SK-N-SH (cell line): Measurements from ENCODE around the gene DYRK3. TPM values are rescaled to one million over a fixed set of nuclear protein-coding genes. Genes with fewer than 3 reads are reported as not detected.

Experiments
- CTCF ChIA-PET: fragments of 300-600, 350-600 bp; formaldehyde crosslinking; extraction: SDS; loops from one replicate; lab custom pipeline; 2021; lab: Yijun Ruan, JAX
- POLR2A ChIA-PET: fragments of 350-600 bp; sonication (Branson Sonifier 250); formaldehyde crosslinking; extraction: SDS; loops from one replicate; lab custom pipeline; 2020; ENCODE audit warnings: antibody characterized with exemption, inconsistent platforms; lab: Yijun Ruan, JAX
- DNase-seq: peaks from one replicate; pipeline ENCODE4 v3.0.0; 2012
- H2AFZ ChIP-seq: fragments of 200-600 bp; sonication (generic); 2 replicates; pipeline ENCODE4 v1.8.1; 2016; ENCODE audit warnings: antibody characterized with exemption, mild to moderate bottlenecking, low read depth
- H3F3A ChIP-seq: fragments of 200-600 bp; sonication (generic); replicated peaks from 2 replicates; pipeline ENCODE3; 2016; ENCODE audit warnings: antibody characterized with exemption, mild to moderate bottlenecking; ENCODE audit not compliant: insufficient read depth
- H3K27ac ChIP-seq, 2 experiments: fragments of 200-500 bp in 1 of 2; fragments of 200-600 bp in 1 of 2; sonication (Bioruptor generic) in 1 of 2; sonication (generic), shearing (Covaris generic) in 1 of 2; 2 replicates each; pipeline versions ENCODE4 v1.5.1 to v1.6.1; 2014 to 2016; ENCODE audit warnings: low read depth in 2 of 2, inconsistent platforms in 1 of 2, low read length in 1 of 2, mild to moderate bottlenecking in 1 of 2, mixed read lengths in 1 of 2
- H3K27me3 ChIP-seq: fragments of 200-600 bp; sonication (generic), shearing (Covaris generic); 2 replicates; pipeline ENCODE4 v1.6.1; 2016; ENCODE audit warnings: mixed run types; ENCODE audit not compliant: insufficient read depth
- H3K36me3 ChIP-seq, 2 experiments: fragments of 200-500 bp in 1 of 2; fragments of 200-600 bp in 1 of 2; sonication (Bioruptor generic) in 1 of 2; sonication (generic) in 1 of 2; replicated peaks in 1 of 2; 2 replicates each; pipeline versions ENCODE3 to v1.5.1; 2014 to 2016; ENCODE audit warnings: low read length in 1 of 2, mild to moderate bottlenecking in 1 of 2; ENCODE audit not compliant: insufficient read depth in 2 of 2, control insufficient read depth in 1 of 2
- H3K4me1 ChIP-seq, 2 experiments: fragments of 200-500 bp in 1 of 2; fragments of 200-600 bp in 1 of 2; sonication (Bioruptor generic) in 1 of 2; sonication (generic), shearing (Covaris generic) in 1 of 2; 2 replicates each; pipeline versions ENCODE4 v1.5.1 to v1.6.1; 2014 to 2016; ENCODE audit warnings: low read depth in 1 of 2, low read length in 1 of 2, mixed run types in 1 of 2; ENCODE audit not compliant: insufficient read depth in 2 of 2, control insufficient read depth in 1 of 2
- H3K4me2 ChIP-seq: fragments of 200-600 bp; sonication (generic), shearing (Covaris generic); 2 replicates; pipeline ENCODE4 v1.6.1; 2017; ENCODE audit warnings: mixed run types
- H3K4me3 ChIP-seq, 2 experiments: fragments of 200-500 bp in 1 of 2; fragments of 200-600 bp in 1 of 2; sonication (Bioruptor generic) in 1 of 2; sonication (generic), shearing (Covaris generic) in 1 of 2; 2 replicates each; pipeline versions ENCODE4 v1.5.1 to v1.8.1; 2014 to 2016; ENCODE audit warnings: low read depth in 2 of 2, inconsistent platforms in 1 of 2, low read length in 1 of 2, mild to moderate bottlenecking in 1 of 2, mixed read lengths in 1 of 2, moderate library complexity in 1 of 2
- H3K79me2 ChIP-seq: fragments of 200-600 bp; sonication (generic); 2 replicates; pipeline ENCODE4 v1.8.1; 2017; ENCODE audit warnings: mild to moderate bottlenecking; ENCODE audit not compliant: insufficient read depth
- H3K9ac ChIP-seq: fragments of 200-600 bp; sonication (generic); 2 replicates; pipeline ENCODE4 v1.6.1; 2017; ENCODE audit warnings: mixed run types
- H3K9me2 ChIP-seq: fragments of 200-600 bp; sonication (generic); 2 replicates; pipeline ENCODE4 v1.6.1; 2017; ENCODE audit warnings: mixed run types
- H3K9me3 ChIP-seq: fragments of 200-600 bp; sonication (generic); 2 replicates; pipeline ENCODE4 v1.6.1; 2017; ENCODE audit warnings: mixed run types, mild to moderate bottlenecking, moderate library complexity
- H4K20me1 ChIP-seq: fragments of 200-600 bp; sonication (generic); 2 replicates; pipeline ENCODE4 v1.6.1; 2017; ENCODE audit warnings: mild to moderate bottlenecking, mixed run types; ENCODE audit not compliant: insufficient read depth
- ELF1 ChIP-seq: IDR thresholded peaks from 2 replicates; pipeline ENCODE4 v1.4.0; 2012
- FOSL2 ChIP-seq: IDR thresholded peaks from 2 replicates; pipeline ENCODE4 v1.4.0; 2012; ENCODE audit warnings: low read depth, mild to moderate bottlenecking, moderate library complexity, borderline replicate concordance
- GATA2 ChIP-seq: sonication (generic); formaldehyde crosslinking; IDR thresholded peaks from 2 replicates; pipeline ENCODE4 v1.5.0; 2020; ENCODE audit warnings: mild to moderate bottlenecking, missing genetic modification reagents
- NFIC ChIP-seq: IDR thresholded peaks from 2 replicates; pipeline ENCODE4 v1.4.0; 2012; ENCODE audit warnings: borderline replicate concordance
- POLR2AphosphoS5 ChIP-seq: IDR thresholded peaks from 2 replicates; pipeline ENCODE4 v1.6.1; 2012; ENCODE audit warnings: low read depth, low read length
- RCOR1 ChIP-seq: fragments of 150-350 bp; IDR thresholded peaks from 2 replicates; pipeline ENCODE4 v1.6.1; 2017; ENCODE audit warnings: antibody characterized with exemption, low read length
- RXRA ChIP-seq: IDR thresholded peaks from 2 replicates; pipeline ENCODE4 v1.4.0; 2012; ENCODE audit warnings: low read depth, mild to moderate bottlenecking, borderline replicate concordance
- SIN3A ChIP-seq: IDR thresholded peaks from 2 replicates; pipeline ENCODE4 v1.6.1; 2012; ENCODE audit warnings: low read depth, mild to moderate bottlenecking, low read length, moderate library complexity, borderline replicate concordance
- SMC3 ChIP-seq: IDR thresholded peaks from 2 replicates; pipeline ENCODE4 v1.6.1; 2012; ENCODE audit warnings: low read depth, low read length, improper control_type of control experiment
- TEAD4 ChIP-seq: IDR thresholded peaks from 2 replicates; pipeline ENCODE4 v1.4.0; 2012; ENCODE audit warnings: mild to moderate bottlenecking, borderline replicate concordance; ENCODE audit not compliant: insufficient read depth
- YY1 ChIP-seq: IDR thresholded peaks from 2 replicates; pipeline ENCODE4 v1.4.0; 2012; ENCODE audit warnings: low read depth, mild to moderate bottlenecking
- WGBS: methylation state at CpG from one replicate; pipeline ENCODE4 v1.1.6; 2017; ENCODE audit warnings: low lambda C conversion rate; 5-methylcytosine and 5-hydroxymethylcytosine counted together
- polyA plus RNA-seq, 3 experiments: library from polyadenylated mRNA; depleted of rRNA; stranded (reverse); fragments of >200 nt; gene quantifications; 2 replicates each; pipeline ENCODE4 v1.2.3, GENCODE V29; 2012
- TF ChIP-seq, protein P1 (sequence below): fragments of 200-600 bp; sonication (generic); IDR thresholded peaks from 2 replicates; pipeline ENCODE4 v1.6.1; 2017; ENCODE audit warnings: antibody characterized with exemption, mild to moderate bottlenecking, moderate library complexity
- TF ChIP-seq, protein P2 (sequence below): IDR thresholded peaks from 2 replicates; pipeline ENCODE4; 2012

The DYRK3 gene
- polyA plus RNA-seq, 1 of the 3 experiments (the other 2 are of a cell fraction): 3.6 TPM

DNA sequence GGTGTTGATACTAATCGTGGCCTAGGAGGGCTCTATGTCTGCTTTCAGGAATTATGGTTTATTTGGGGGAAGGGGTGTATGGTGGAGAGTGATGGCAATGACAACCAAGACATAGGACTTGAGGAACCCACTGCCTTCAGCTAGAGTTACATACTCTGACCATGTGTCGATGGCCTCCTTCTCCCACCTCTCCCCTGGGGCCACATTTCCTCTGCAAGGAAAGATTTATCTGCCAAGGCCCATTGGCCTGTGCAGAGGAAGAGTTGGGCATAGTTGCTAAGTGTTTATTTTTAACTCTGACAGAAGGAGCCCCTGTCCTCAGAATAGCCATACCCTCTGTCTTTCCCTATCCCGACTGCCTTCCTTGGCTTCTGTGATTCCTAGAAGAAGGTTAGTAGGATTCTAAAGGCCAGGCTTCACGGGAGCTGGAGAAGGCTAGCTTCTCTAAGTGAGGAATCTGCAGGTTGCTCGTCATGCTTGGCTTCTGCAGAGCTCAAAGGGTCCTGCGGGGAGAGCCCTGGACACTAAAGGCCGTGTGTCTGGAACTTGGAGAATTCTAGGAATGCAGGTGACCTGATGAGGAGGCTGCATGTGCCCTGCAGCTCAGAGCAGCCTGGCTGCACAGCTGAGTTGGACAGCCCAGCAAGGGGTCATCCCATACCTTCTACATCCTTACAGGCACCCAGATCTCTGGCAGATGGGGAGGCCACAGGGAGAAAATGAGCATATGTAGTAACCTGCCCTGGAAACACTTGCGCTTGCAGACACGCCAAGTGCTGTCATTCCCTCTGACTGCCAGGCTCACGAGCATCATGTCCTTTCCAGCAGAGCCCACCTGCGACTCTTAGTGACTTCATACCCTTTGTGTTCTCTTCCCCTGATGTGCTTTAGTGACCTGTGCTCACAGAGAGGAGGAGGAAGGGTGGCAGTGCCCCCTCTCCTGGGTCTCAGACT lies 59.1 kb downstream of the DYRK3 start (continued):
- TF ChIP-seq, protein P1, sequence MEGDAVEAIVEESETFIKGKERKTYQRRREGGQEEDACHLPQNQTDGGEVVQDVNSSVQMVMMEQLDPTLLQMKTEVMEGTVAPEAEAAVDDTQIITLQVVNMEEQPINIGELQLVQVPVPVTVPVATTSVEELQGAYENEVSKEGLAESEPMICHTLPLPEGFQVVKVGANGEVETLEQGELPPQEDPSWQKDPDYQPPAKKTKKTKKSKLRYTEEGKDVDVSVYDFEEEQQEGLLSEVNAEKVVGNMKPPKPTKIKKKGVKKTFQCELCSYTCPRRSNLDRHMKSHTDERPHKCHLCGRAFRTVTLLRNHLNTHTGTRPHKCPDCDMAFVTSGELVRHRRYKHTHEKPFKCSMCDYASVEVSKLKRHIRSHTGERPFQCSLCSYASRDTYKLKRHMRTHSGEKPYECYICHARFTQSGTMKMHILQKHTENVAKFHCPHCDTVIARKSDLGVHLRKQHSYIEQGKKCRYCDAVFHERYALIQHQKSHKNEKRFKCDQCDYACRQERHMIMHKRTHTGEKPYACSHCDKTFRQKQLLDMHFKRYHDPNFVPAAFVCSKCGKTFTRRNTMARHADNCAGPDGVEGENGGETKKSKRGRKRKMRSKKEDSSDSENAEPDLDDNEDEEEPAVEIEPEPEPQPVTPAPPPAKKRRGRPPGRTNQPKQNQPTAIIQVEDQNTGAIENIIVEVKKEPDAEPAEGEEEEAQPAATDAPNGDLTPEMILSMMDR: no peak
- TF ChIP-seq SIN3A (no peak), SMC3 (no peak), POLR2AphosphoS5 (no peak), TEAD4 (no peak)

DNA sequence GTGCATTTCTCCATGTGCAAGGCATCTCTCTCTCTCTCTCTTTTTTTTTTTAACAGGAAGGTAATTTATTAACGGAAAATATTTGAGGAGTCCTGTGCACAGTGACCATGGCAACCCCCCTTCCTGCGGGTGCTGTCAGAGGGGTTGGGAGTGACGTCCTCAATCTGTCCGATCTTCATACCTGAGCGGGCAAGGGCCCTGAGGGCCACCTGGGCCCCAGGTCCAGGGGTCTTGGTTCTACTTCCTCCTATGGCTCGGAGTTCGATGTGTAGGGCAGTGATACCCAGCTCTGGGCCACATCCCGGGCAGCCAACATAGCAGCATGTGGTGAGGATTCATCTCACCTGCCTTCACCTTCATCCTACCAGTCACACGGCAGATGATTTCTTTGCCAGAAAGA lies 60.4 kb downstream of the DYRK3 start:
- Histone ChIP-seq H3K27ac (no peak overlapping the region), H3K4me1 (peaks cover 25 to 49% of the 10 kb centered on the region in 2 experiments)
- POLR2A ChIA-PET: interaction anchor here (0.6 kb wide), 1 partner anchor 32 kb away, joined by 3 read pairs; no protein-coding TSS in a partner anchor

More for the DNA sequence above, 60.4 kb downstream of the DYRK3 start:
- 94% methylated on average over 9 of the region's 9 CpGs for WGBS
- no peak overlapping the region for H3K9ac ChIP-seq
- H3K4me3 ChIP-seq: no peak overlapping the region
- TF ChIP-seq FOSL2: no peak
- TF ChIP-seq RXRA: no peak
- TF ChIP-seq YY1: no peak
- no peak for TF ChIP-seq NFIC
- TF ChIP-seq, protein P2, sequence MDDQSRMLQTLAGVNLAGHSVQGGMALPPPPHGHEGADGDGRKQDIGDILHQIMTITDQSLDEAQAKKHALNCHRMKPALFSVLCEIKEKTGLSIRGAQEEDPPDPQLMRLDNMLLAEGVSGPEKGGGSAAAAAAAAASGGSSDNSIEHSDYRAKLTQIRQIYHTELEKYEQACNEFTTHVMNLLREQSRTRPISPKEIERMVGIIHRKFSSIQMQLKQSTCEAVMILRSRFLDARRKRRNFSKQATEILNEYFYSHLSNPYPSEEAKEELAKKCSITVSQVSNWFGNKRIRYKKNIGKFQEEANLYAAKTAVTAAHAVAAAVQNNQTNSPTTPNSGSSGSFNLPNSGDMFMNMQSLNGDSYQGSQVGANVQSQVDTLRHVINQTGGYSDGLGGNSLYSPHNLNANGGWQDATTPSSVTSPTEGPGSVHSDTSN: no peak
- TF ChIP-seq ELF1: no peak
- TF ChIP-seq SMC3: no peak
- no peak for TF ChIP-seq GATA2 (CRISPR knock-in tag)
- no peak for TF ChIP-seq RCOR1
- H3K9me3 ChIP-seq: no peaks in the 10 kb centered on the region
- peaks cover 100% of the 10 kb centered on the region for H3K79me2 ChIP-seq
- no peak overlapping the region for H2AFZ ChIP-seq
- no peak overlapping the region for H3K4me2 ChIP-seq
- no peaks in the 10 kb centered on the region for H3K9me2 ChIP-seq
- CTCF ChIA-PET: interaction anchor here (1.7 kb wide), 1 partner anchor 88 kb away, joined by 4 read pairs; no protein-coding TSS in a partner anchor
- H3K27me3 ChIP-seq: no peaks in the 10 kb centered on the region
- H4K20me1 ChIP-seq: peaks cover 99% of the 10 kb centered on the region
- no peaks in the 10 kb centered on the region for H3F3A ChIP-seq
- no peak for DNase-seq
- H3K36me3 ChIP-seq: peaks cover 3 to 11% of the 10 kb centered on the region in 2 experiments
